NCI-H748 (cell line): Measurements from ENCODE around the gene RPIA.
A peak's percentile ranks its signal among the peaks of the same experiment; 100 is the strongest.
"Not testable (repeated sequence)": the region's sequence is repeated elsewhere in the genome, so short reads cannot be mapped to it uniquely, and the experiment has no call there.

Source experiments
- DNase-seq: peaks from one replicate; lab custom pipeline; 2025; ENCODE audit not compliant: unreplicated experiment; lab: John Stamatoyannopoulos, UW

The RPIA gene

GRCh38 chr2:88733155-88733902 lies 41.9 kb downstream of the RPIA start:
- DNase-seq = no peak

- no peak for DNase-seq
These were observed 43.7 kb downstream of the RPIA start for GRCh38 chr2:88735133-88735532.

- no peak for DNase-seq
These were observed 44.4 kb downstream of the RPIA start for GRCh38 chr2:88735853-88736252.

- no peak for DNase-seq
These were observed 45.0 kb downstream of the RPIA start for GRCh38 chr2:88736437-88736836.

- DNase-seq = no peak
These were observed 45.9 kb downstream of the RPIA start for GRCh38 chr2:88737385-88737784.

- no peak for DNase-seq
These were observed 46.8 kb downstream of the RPIA start for GRCh38 chr2:88738271-88738670.

GRCh38 chr2:88739985-88740600 lies 48.6 kb downstream of the RPIA start:
- DNase-seq = peak; percentile 40

- DNase-seq = no peak
These were observed 55.5 kb downstream of the RPIA start for GRCh38 chr2:88746929-88747490.

GRCh38 chr2:88747990-88748389 lies 56.5 kb downstream of the RPIA start:
- DNase-seq = no peak

GRCh38 chr2:88751768-88752167 lies 60.3 kb downstream of the RPIA start:
- no peak for DNase-seq

- DNase-seq = no peak
These were observed 62.5 kb downstream of the RPIA start for GRCh38 chr2:88753833-88754584.

- DNase-seq = no peak
These were observed 63.3 kb downstream of the RPIA start for GRCh38 chr2:88754585-88755320.

GRCh38 chr2:88755836-88756235 lies 64.4 kb downstream of the RPIA start:
- no peak for DNase-seq

GRCh38 chr2:88757025-88757424 lies 65.6 kb downstream of the RPIA start:
- DNase-seq = no peak

- not testable (repeated sequence) for DNase-seq
These were observed 67.2 kb downstream of the RPIA start for GRCh38 chr2:88758702-88759101.

GRCh38 chr2:88760819-88761598 lies 69.5 kb downstream of the RPIA start:
- no peak for DNase-seq

- no peak for DNase-seq
These were observed 72.8 kb downstream of the RPIA start for GRCh38 chr2:88764141-88764849.

GRCh38 chr2:88764850-88765153 lies 73.3 kb downstream of the RPIA start:
- DNase-seq = no peak

GRCh38 chr2:88765154-88765888 lies 73.8 kb downstream of the RPIA start:
- DNase-seq = no peak
